H1 (cell line): Measurements from ENCODE around the gene KIDINS220. TPM values are rescaled to one million over a fixed set of nuclear protein-coding genes. Genes with fewer than 3 reads are reported as not detected.

ENCODE experiments used
- CTCF ChIA-PET: fragments of 300-600 bp; sonication (Branson Sonifier 250); formaldehyde crosslinking; loops from one replicate; lab custom pipeline; 2021; ENCODE audit not compliant: partially characterized antibody; lab: Charles Lee
- POLR2A ChIA-PET: fragments of 300-600 bp; sonication (Branson Sonifier 250); formaldehyde crosslinking; loops from one replicate; lab custom pipeline; 2021; ENCODE audit warnings: inconsistent platforms; ENCODE audit not compliant: partially characterized antibody; lab: Charles Lee
- DNase-seq, 2 experiments: peaks; one replicate each; pipeline versions ENCODE4 v3.0.0 to v3.0.0-alpha.2; 2010 to 2022; ENCODE audit warnings: low spot score in 2 of 2, low read depth in 1 of 2, mixed read lengths in 1 of 2
- FAIRE-seq: peaks from 2 replicates; lab custom pipeline; 2011; peaks lifted over from hg19 to GRCh38; lab: Jason Lieb, UNC
- H2AFZ ChIP-seq: 2 replicates; pipeline ENCODE4 v1.8.1; 2012; ENCODE audit warnings: low read length, inconsistent platforms
- H2AK5ac ChIP-seq: 2 replicates; pipeline ENCODE4 v1.6.1; 2013; ENCODE audit warnings: low read depth, low read length
- H2BK120ac ChIP-seq: replicated peaks from 2 replicates; pipeline ENCODE3; 2013; ENCODE audit warnings: low read depth, low read length, inconsistent platforms
- H2BK12ac ChIP-seq: 2 replicates; pipeline ENCODE4 v1.6.1; 2013; ENCODE audit warnings: low read depth, low read length
- H2BK15ac ChIP-seq: 2 replicates; pipeline ENCODE4 v1.6.1; 2013; ENCODE audit warnings: low read length
- H2BK20ac ChIP-seq: 2 replicates; pipeline ENCODE4 v1.6.1; 2013; ENCODE audit warnings: low read length
- H2BK5ac ChIP-seq: 2 replicates; pipeline ENCODE4 v1.6.1; 2013; ENCODE audit warnings: low read depth, low read length
- H3K14ac ChIP-seq: 2 replicates; pipeline ENCODE4 v1.6.1; 2013; ENCODE audit warnings: inconsistent platforms; ENCODE audit not compliant: insufficient read length
- H3K18ac ChIP-seq: 2 replicates; pipeline ENCODE4 v1.6.1; 2013; ENCODE audit warnings: low read length; ENCODE audit errors: extremely low read depth
- H3K23ac ChIP-seq: 2 replicates; pipeline ENCODE4 v1.6.1; 2013; ENCODE audit warnings: inconsistent platforms; ENCODE audit not compliant: insufficient read length
- H3K23me2 ChIP-seq: 2 replicates; pipeline ENCODE4 v1.6.1; 2013; ENCODE audit warnings: low read depth, low read length
- H3K27ac ChIP-seq: 2 replicates; pipeline ENCODE4 v1.6.1; 2011; ENCODE audit warnings: low read depth, low read length, inconsistent platforms
- H3K27me3 ChIP-seq, 4 experiments: replicated peaks in 1 of 4; 1 replicate in 1 of 4; 2 replicates in 3 of 4; pipeline versions ENCODE4 v1.6.1 to v1.8.1; 2011 to 2013; ENCODE audit warnings: low read length in 3 of 4, mild to moderate bottlenecking in 3 of 4, inconsistent platforms in 2 of 4, mixed read lengths in 2 of 4, moderate library complexity in 1 of 4; ENCODE audit not compliant: control insufficient read depth in 3 of 4, insufficient read depth in 3 of 4; ENCODE audit errors: extremely low read depth in 1 of 4
- H3K36me3 ChIP-seq, 4 experiments: 2 replicates each; pipeline versions ENCODE4 v1.6.1 to v1.8.1; 2011 to 2013; ENCODE audit warnings: mild to moderate bottlenecking in 4 of 4, low read length in 3 of 4, moderate library complexity in 2 of 4, control low read depth in 1 of 4, inconsistent platforms in 1 of 4; ENCODE audit not compliant: insufficient read depth in 4 of 4, control insufficient read depth in 2 of 4
- H3K4ac ChIP-seq: replicated peaks from 2 replicates; pipeline ENCODE3; 2013; ENCODE audit warnings: low read length, low read depth, mixed read lengths, inconsistent platforms; ENCODE audit not compliant: insufficient read length
- H3K4me1 ChIP-seq, 4 experiments: replicated peaks in 1 of 4; 1 replicate in 1 of 4; 2 replicates in 3 of 4; pipeline versions ENCODE4 v1.6.1 to v1.8.1; 2011 to 2013; ENCODE audit warnings: low read length in 3 of 4, inconsistent platforms in 2 of 4, mixed read lengths in 1 of 4; ENCODE audit not compliant: insufficient read depth in 4 of 4, control insufficient read depth in 3 of 4
- H3K4me2 ChIP-seq, 2 experiments: 2 replicates each; pipeline versions ENCODE4 v1.6.1 to v1.8.1; 2011 to 2013; ENCODE audit warnings: low read depth in 2 of 2, low read length in 2 of 2, control low read depth in 1 of 2, inconsistent platforms in 1 of 2, mild to moderate bottlenecking in 1 of 2; ENCODE audit not compliant: insufficient read depth in 1 of 2
- H3K4me3 ChIP-seq, 4 experiments: fragments of 200-600, 300-600 bp in 1 of 4; sonication (generic), shearing (Covaris generic), sonication (Bioruptor Twin) in 1 of 4; 2 replicates each; pipeline versions ENCODE4 v1.5.1 to v1.8.1; 2011 to 2016; ENCODE audit warnings: low read length in 4 of 4, low read depth in 3 of 4, control low read depth in 2 of 4, inconsistent platforms in 2 of 4, mild to moderate bottlenecking in 2 of 4, mixed read lengths in 1 of 4, moderate library complexity in 1 of 4; ENCODE audit not compliant: insufficient read depth in 2 of 4; ENCODE audit errors: extremely low read depth in 1 of 4
- H3K56ac ChIP-seq: replicated peaks from 2 replicates; pipeline ENCODE3; 2013; ENCODE audit warnings: low read depth, mild to moderate bottlenecking, mixed read lengths, low read length, inconsistent platforms; ENCODE audit not compliant: insufficient read length
- H3K79me1 ChIP-seq: 2 replicates; pipeline ENCODE4 v1.6.1; 2013; ENCODE audit warnings: low read depth, low read length, control low read depth
- H3K79me2 ChIP-seq, 2 experiments: 2 replicates each; pipeline versions ENCODE4 v1.6.1 to v1.8.1; 2012 to 2013; ENCODE audit warnings: low read length in 2 of 2, mild to moderate bottlenecking in 2 of 2, inconsistent platforms in 1 of 2; ENCODE audit not compliant: insufficient read depth in 2 of 2, control insufficient read depth in 1 of 2
- H3K9ac ChIP-seq, 4 experiments: replicated peaks in 1 of 4; 1 replicate in 1 of 4; 2 replicates in 3 of 4; pipeline versions ENCODE4 v1.6.1 to v1.8.1; 2011 to 2013; ENCODE audit warnings: low read depth in 3 of 4, low read length in 3 of 4, control low read depth in 2 of 4, mild to moderate bottlenecking in 2 of 4, moderate library complexity in 2 of 4, inconsistent platforms in 1 of 4; ENCODE audit errors: extremely low read depth in 1 of 4
- H3K9me3 ChIP-seq, 2 experiments: 2 replicates each; pipeline versions ENCODE4 v1.6.1 to v1.8.1; 2012 to 2013; ENCODE audit warnings: mild to moderate bottlenecking in 2 of 2, moderate library complexity in 2 of 2, control low read depth in 1 of 2, inconsistent platforms in 1 of 2, low read depth in 1 of 2, low read length in 1 of 2, mixed read lengths in 1 of 2; ENCODE audit not compliant: insufficient read depth in 2 of 2
- H4K20me1 ChIP-seq, 2 experiments: replicated peaks in 1 of 2; 2 replicates each; pipeline versions ENCODE3 to v1.8.1; 2011 to 2013; ENCODE audit warnings: inconsistent platforms in 2 of 2, low read length in 2 of 2, mild to moderate bottlenecking in 1 of 2; ENCODE audit not compliant: insufficient read depth in 2 of 2, control insufficient read depth in 1 of 2
- H4K5ac ChIP-seq: 2 replicates; pipeline ENCODE4 v1.6.1; 2013; ENCODE audit warnings: low read length, low read depth, mixed read lengths, inconsistent platforms; ENCODE audit not compliant: insufficient read length
- H4K8ac ChIP-seq: 2 replicates; pipeline ENCODE4 v1.8.0; 2013; ENCODE audit warnings: mild to moderate bottlenecking, moderate library complexity, low read length, inconsistent platforms; ENCODE audit not compliant: insufficient read depth; ENCODE audit errors: extremely low read depth
- H4K91ac ChIP-seq: replicated peaks from 2 replicates; pipeline ENCODE3; 2013; ENCODE audit warnings: low read length, mixed read lengths, inconsistent platforms; ENCODE audit not compliant: insufficient read length
- CBX8 ChIP-seq: fragments of 300-800, 300-1000 bp; sonication (generic); IDR thresholded peaks from 2 replicates; pipeline ENCODE4 v1.7.1; 2016; ENCODE audit warnings: low read depth, low read length, borderline replicate concordance
- FOSL1 ChIP-seq: IDR thresholded peaks from 2 replicates; pipeline ENCODE4 v1.6.1; 2011; ENCODE audit warnings: mild to moderate bottlenecking, low read depth, low read length, moderate library complexity; ENCODE audit not compliant: insufficient read depth
- NRF1 ChIP-seq: IDR thresholded peaks from 2 replicates; pipeline ENCODE4 v1.6.1; 2011; ENCODE audit warnings: mild to moderate bottlenecking, low read depth, low read length, improper control_type of control experiment
- PHF8 ChIP-seq: fragments of 200-600 bp; sonication (generic); conservative IDR thresholded peaks from 2 replicates; pipeline ENCODE4 v1.7.1; 2012; ENCODE audit warnings: low read depth, mild to moderate bottlenecking, inconsistent platforms, low read length, moderate library complexity
- RBBP5 ChIP-seq: IDR thresholded peaks from 2 replicates; pipeline ENCODE4 v1.7.1; 2012; ENCODE audit warnings: low read depth, mild to moderate bottlenecking, inconsistent platforms, low read length, moderate library complexity, borderline replicate concordance
- RFX5 ChIP-seq: IDR thresholded peaks from 2 replicates; pipeline ENCODE4 v1.6.1; 2011; ENCODE audit warnings: low read depth, low read length, improper control_type of control experiment, borderline replicate concordance
- SIRT6 ChIP-seq: IDR thresholded peaks from one replicate; pipeline ENCODE4 v1.7.1; 2012; ENCODE audit warnings: low read length, inconsistent platforms
- WGBS, 2 experiments: shearing (Covaris generic) in 1 of 2; methylation state at CpG; one replicate each; pipeline versions ENCODE4 v1.1.6 to v1.1.7; 2013 to 2015; ENCODE audit warnings: low lambda C conversion rate in 2 of 2, mixed read lengths in 2 of 2, inconsistent platforms in 1 of 2, low coverage in 1 of 2, missing lambda C conversion rate in 1 of 2; ENCODE audit not compliant: insufficient replicate concordance in 2 of 2, insufficient coverage in 1 of 2, insufficient read length in 1 of 2; ENCODE audit errors: extremely low coverage in 1 of 2, missing lambda C conversion rate in 1 of 2; 5-methylcytosine and 5-hydroxymethylcytosine counted together
- polyA plus RNA-seq, 7 experiments: library from polyadenylated mRNA; depleted of rRNA in 3 of 7; stranded (reverse) in 5 of 7; unstranded in 2 of 7; fragments of >200 nt in 5 of 7; fragments of 200-250 nt in 2 of 7; gene quantifications; 1 replicate in 5 of 7; 2 replicates in 1 of 7; 4 replicates in 1 of 7; pipeline versions ENCODE4 v1.2.1 to v1.2.3, GENCODE V29; 2011 to 2013; ENCODE audit warnings: missing spikeins in 2 of 7, mixed read lengths in 2 of 7
- total RNA-seq: library from RNA; stranded (reverse); fragmentation: NEBNext Ultra II Directional; extraction: Animal tissue kit (Norgen Biotek cat#: 25700); gene quantifications from 2 replicates; pipeline ENCODE4 v1.2.1, GENCODE V29; 2021

KIDINS220 gene
- total and polyA plus RNA-seq, 2 of the 8 experiments (the other 6 are each of a cell fraction or from before 2014, with no cell fraction given), result 21.2 to 27.1 TPM

GRCh38 chr2:8725838-8726237, 111.6 kb downstream of the KIDINS220 start:
- WGBS, 2 experiments, result 89% methylated on average over 7 of the region's 7 CpGs; no CpG with 5 or more reads in 1 of the 2 experiments
- H4K20me1 ChIP-seq, result no peaks in the 10 kb centered on the region
- TF ChIP-seq CBX8, result no peak
- no peak for TF ChIP-seq NRF1
- TF ChIP-seq RFX5, result no peak
- no peak for TF ChIP-seq SIRT6
- TF ChIP-seq RBBP5, result no peak
- TF ChIP-seq FOSL1, result no peak
- TF ChIP-seq PHF8, result no peak

More at GRCh38 chr2:8725838-8726237, 111.6 kb downstream of the KIDINS220 start:
- no peak for DNase-seq
- no peak for FAIRE-seq
- no peak overlapping the region for H3K9ac ChIP-seq
- no peak overlapping the region for H3K14ac ChIP-seq
- H2BK5ac ChIP-seq, result no peak overlapping the region
- no peak overlapping the region for H4K5ac ChIP-seq
- H3K23me2 ChIP-seq, result no peaks in the 10 kb centered on the region
- H3K9me3 ChIP-seq, result no peaks in the 10 kb centered on the region
- H3K79me1 ChIP-seq, result no peaks in the 10 kb centered on the region
- POLR2A ChIA-PET, result no interaction called here
- no peak overlapping the region for H3K56ac ChIP-seq
- no peak overlapping the region for H4K91ac ChIP-seq
- H3K4me2 ChIP-seq, result no peak overlapping the region
- no peak overlapping the region for H2AFZ ChIP-seq
- H4K8ac ChIP-seq, result no peak overlapping the region
- no peaks in the 10 kb centered on the region for H3K4me1 ChIP-seq
- no peak overlapping the region for H2BK120ac ChIP-seq
- no peak overlapping the region for H3K23ac ChIP-seq
- no peak overlapping the region for H3K18ac ChIP-seq
- H3K27ac ChIP-seq, result no peak overlapping the region
- no peak overlapping the region for H3K4ac ChIP-seq
- H2AK5ac ChIP-seq, result no peak overlapping the region
- H3K27me3 ChIP-seq, result no peaks in the 10 kb centered on the region
- peaks cover under 1 to 8% (median 3%) of the 10 kb centered on the region in 4 experiments; a peak in 5 of 8 replicates for H3K36me3 ChIP-seq
- no peak overlapping the region for H2BK15ac ChIP-seq
- CTCF ChIA-PET, result interaction anchor here (0.6 kb wide), 1 partner anchor 11 kb away, joined by 3 read pairs; no protein-coding TSS in a partner anchor
- no peak overlapping the region for H3K4me3 ChIP-seq
- no peak overlapping the region for H2BK20ac ChIP-seq
- no peak overlapping the region for H2BK12ac ChIP-seq
- no peaks in the 10 kb centered on the region for H3K79me2 ChIP-seq
